ENCODE results near the gene COX8C. TPM values are rescaled to one million over a fixed set of nuclear protein-coding genes. Genes with fewer than 3 reads are reported as not detected.

The COX8C gene
- polyA plus RNA-seq, 1 of the 3 experiments (the other 2 are of a cell fraction), result not detected

DNA sequence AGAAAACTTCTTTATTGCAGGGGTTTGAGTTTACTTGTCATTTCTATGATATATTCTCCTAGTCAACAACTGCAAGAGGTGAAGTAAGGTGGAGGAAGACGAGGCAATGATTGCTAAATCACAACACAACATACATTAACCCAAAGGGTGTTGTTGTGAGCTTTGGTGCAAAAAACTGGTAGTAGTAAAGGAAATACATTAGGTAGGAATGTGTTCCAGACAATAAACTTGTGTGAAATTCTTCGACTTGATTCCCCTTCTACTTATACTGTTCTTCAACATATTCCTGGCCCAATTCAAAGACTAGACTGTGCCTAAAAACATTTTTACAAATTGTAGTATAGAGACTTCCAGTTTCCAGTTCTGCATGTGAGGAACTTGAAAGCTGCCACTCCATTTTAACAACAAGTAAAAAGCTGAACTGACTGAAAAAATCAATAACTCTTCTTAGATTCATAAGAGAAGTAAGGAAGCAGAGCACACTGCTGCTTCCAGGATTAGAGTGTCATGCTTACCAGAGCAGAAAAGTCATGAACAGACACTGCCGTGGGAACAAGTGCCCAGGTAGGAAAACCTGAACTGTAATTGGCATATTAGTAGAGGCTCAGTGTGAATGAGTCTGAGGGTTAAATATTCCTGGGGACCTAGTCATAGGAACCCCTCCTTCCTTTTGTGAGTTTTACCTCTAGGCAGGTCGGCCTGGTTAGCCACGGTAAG is 22.2 kb downstream of the COX8C start:
- Histone ChIP-seq H3K9ac (no peak overlapping the region), H3K27ac (ENCODE audit: low read depth in 2 of 2, low read length in 1 of 2) (no peak overlapping the region), H3K4me1 (ENCODE audit: control insufficient read depth in 1 of 2, insufficient read depth in 2 of 2, low read depth in 1 of 2, low read length in 1 of 2) (no peaks in the 10 kb centered on the region), H3K9me3 (no peaks in the 10 kb centered on the region), H3K4me2 (no peak overlapping the region), H4K20me1 (ENCODE audit: insufficient read depth) (no peaks in the 10 kb centered on the region), H3K79me2 (ENCODE audit: insufficient read depth) (no peaks in the 10 kb centered on the region), H2AFZ (ENCODE audit: low read depth) (no peak overlapping the region), H3K9me2 (no peaks in the 10 kb centered on the region), H3K36me3 (replicated peaks in 1 of 2; ENCODE audit: control insufficient read depth in 1 of 2, insufficient read depth in 2 of 2, low read length in 1 of 2) (no peaks in the 10 kb centered on the region), H3K27me3 (ENCODE audit: insufficient read depth) (no peaks in the 10 kb centered on the region), H3F3A (replicated peaks; ENCODE audit: insufficient read depth) (no peaks in the 10 kb centered on the region), H3K4me3 (ENCODE audit: low read depth in 2 of 2, low read length in 1 of 2) (no peak overlapping the region)
- POLR2A ChIA-PET, result no interaction called here
- 25% methylated on average over 5 of the region's 5 CpGs for WGBS (ENCODE audit: low lambda C conversion rate)
- no peak for TF ChIP-seq RFX5 (IDR thresholded peaks at IDR 0.05; ENCODE audit: low read length)
- TF ChIP-seq FOSL2 (IDR thresholded peaks at IDR 0.05; ENCODE audit: borderline replicate concordance, low read depth), result no peak
- TF ChIP-seq, protein P1, sequence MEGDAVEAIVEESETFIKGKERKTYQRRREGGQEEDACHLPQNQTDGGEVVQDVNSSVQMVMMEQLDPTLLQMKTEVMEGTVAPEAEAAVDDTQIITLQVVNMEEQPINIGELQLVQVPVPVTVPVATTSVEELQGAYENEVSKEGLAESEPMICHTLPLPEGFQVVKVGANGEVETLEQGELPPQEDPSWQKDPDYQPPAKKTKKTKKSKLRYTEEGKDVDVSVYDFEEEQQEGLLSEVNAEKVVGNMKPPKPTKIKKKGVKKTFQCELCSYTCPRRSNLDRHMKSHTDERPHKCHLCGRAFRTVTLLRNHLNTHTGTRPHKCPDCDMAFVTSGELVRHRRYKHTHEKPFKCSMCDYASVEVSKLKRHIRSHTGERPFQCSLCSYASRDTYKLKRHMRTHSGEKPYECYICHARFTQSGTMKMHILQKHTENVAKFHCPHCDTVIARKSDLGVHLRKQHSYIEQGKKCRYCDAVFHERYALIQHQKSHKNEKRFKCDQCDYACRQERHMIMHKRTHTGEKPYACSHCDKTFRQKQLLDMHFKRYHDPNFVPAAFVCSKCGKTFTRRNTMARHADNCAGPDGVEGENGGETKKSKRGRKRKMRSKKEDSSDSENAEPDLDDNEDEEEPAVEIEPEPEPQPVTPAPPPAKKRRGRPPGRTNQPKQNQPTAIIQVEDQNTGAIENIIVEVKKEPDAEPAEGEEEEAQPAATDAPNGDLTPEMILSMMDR (IDR thresholded peaks at IDR 0.05), result no peak
- TF ChIP-seq YY1 (IDR thresholded peaks at IDR 0.05; ENCODE audit: low read depth), result no peak
- TF ChIP-seq NFIC (IDR thresholded peaks at IDR 0.05; ENCODE audit: borderline replicate concordance), result no peak
- no peak for TF ChIP-seq MEF2A (IDR thresholded peaks at IDR 0.05; ENCODE audit: borderline replicate concordance, low read depth)
- TF ChIP-seq MXI1 (IDR thresholded peaks at IDR 0.05; ENCODE audit: low read depth, low read length), result no peak
- no peak for TF ChIP-seq TAF1 (IDR thresholded peaks at IDR 0.05; ENCODE audit: borderline replicate concordance, low read depth, low read length)
- TF ChIP-seq USF1 (IDR thresholded peaks at IDR 0.05; ENCODE audit: borderline replicate concordance, low read depth), result no peak
- no peak for TF ChIP-seq USF2 (IDR thresholded peaks at IDR 0.05; ENCODE audit: borderline replicate concordance, low read depth, low read length)
- TF ChIP-seq TEAD4 (IDR thresholded peaks at IDR 0.05; ENCODE audit: borderline replicate concordance, insufficient read depth), result no peak
- TF ChIP-seq, protein P2, sequence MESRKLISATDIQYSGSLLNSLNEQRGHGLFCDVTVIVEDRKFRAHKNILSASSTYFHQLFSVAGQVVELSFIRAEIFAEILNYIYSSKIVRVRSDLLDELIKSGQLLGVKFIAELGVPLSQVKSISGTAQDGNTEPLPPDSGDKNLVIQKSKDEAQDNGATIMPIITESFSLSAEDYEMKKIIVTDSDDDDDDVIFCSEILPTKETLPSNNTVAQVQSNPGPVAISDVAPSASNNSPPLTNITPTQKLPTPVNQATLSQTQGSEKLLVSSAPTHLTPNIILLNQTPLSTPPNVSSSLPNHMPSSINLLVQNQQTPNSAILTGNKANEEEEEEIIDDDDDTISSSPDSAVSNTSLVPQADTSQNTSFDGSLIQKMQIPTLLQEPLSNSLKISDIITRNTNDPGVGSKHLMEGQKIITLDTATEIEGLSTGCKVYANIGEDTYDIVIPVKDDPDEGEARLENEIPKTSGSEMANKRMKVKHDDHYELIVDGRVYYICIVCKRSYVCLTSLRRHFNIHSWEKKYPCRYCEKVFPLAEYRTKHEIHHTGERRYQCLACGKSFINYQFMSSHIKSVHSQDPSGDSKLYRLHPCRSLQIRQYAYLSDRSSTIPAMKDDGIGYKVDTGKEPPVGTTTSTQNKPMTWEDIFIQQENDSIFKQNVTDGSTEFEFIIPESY (IDR thresholded peaks at IDR 0.05; ENCODE audit: borderline replicate concordance, low read depth), result no peak
- no peak for TF ChIP-seq FOXJ3 (CRISPR knock-in tag; IDR thresholded peaks at IDR 0.05)
- no peak for TF ChIP-seq SIN3A (IDR thresholded peaks at IDR 0.05; ENCODE audit: borderline replicate concordance, low read depth, low read length)
- TF ChIP-seq EZH2phosphoT487 (IDR thresholded peaks at IDR 0.05; ENCODE audit: borderline replicate concordance, low read depth), result no peak
- TF ChIP-seq RXRA (IDR thresholded peaks at IDR 0.05; ENCODE audit: borderline replicate concordance, low read depth), result no peak
- CTCF ChIA-PET, result interaction anchor here (1.2 kb wide), 1 partner anchor 250 kb away, joined by 3 read pairs; no protein-coding TSS in a partner anchor
- no peak for DNase-seq
